H1 (cell line): ENCODE measurements around the gene CGNL1. TPM values are rescaled to one million over a fixed set of nuclear protein-coding genes. Genes with fewer than 3 reads are reported as not detected.

Source experiments
- CTCF ChIA-PET: fragments of 300-600 bp; sonication (Branson Sonifier 250); formaldehyde crosslinking; loops from one replicate; lab custom pipeline; 2021; ENCODE audit not compliant: partially characterized antibody; lab: Charles Lee
- POLR2A ChIA-PET: fragments of 300-600 bp; sonication (Branson Sonifier 250); formaldehyde crosslinking; loops from one replicate; lab custom pipeline; 2021; ENCODE audit warnings: inconsistent platforms; ENCODE audit not compliant: partially characterized antibody; lab: Charles Lee
- DNase-seq, 2 experiments: peaks; one replicate each; pipeline versions ENCODE4 v3.0.0 to v3.0.0-alpha.2; 2010 to 2022; ENCODE audit warnings: low spot score in 2 of 2, low read depth in 1 of 2, mixed read lengths in 1 of 2
- FAIRE-seq: peaks from 2 replicates; lab custom pipeline; 2011; peaks lifted over from hg19 to GRCh38; lab: Jason Lieb, UNC
- H2AFZ ChIP-seq: 2 replicates; pipeline ENCODE4 v1.8.1; 2012; ENCODE audit warnings: low read length, inconsistent platforms
- H2AK5ac ChIP-seq: 2 replicates; pipeline ENCODE4 v1.6.1; 2013; ENCODE audit warnings: low read depth, low read length
- H2BK120ac ChIP-seq: replicated peaks from 2 replicates; pipeline ENCODE3; 2013; ENCODE audit warnings: low read depth, low read length, inconsistent platforms
- H2BK12ac ChIP-seq: 2 replicates; pipeline ENCODE4 v1.6.1; 2013; ENCODE audit warnings: low read depth, low read length
- H2BK15ac ChIP-seq: 2 replicates; pipeline ENCODE4 v1.6.1; 2013; ENCODE audit warnings: low read length
- H2BK20ac ChIP-seq: 2 replicates; pipeline ENCODE4 v1.6.1; 2013; ENCODE audit warnings: low read length
- H2BK5ac ChIP-seq: 2 replicates; pipeline ENCODE4 v1.6.1; 2013; ENCODE audit warnings: low read depth, low read length
- H3K14ac ChIP-seq: 2 replicates; pipeline ENCODE4 v1.6.1; 2013; ENCODE audit warnings: inconsistent platforms; ENCODE audit not compliant: insufficient read length
- H3K18ac ChIP-seq: 2 replicates; pipeline ENCODE4 v1.6.1; 2013; ENCODE audit warnings: low read length; ENCODE audit errors: extremely low read depth
- H3K23ac ChIP-seq: 2 replicates; pipeline ENCODE4 v1.6.1; 2013; ENCODE audit warnings: inconsistent platforms; ENCODE audit not compliant: insufficient read length
- H3K23me2 ChIP-seq: 2 replicates; pipeline ENCODE4 v1.6.1; 2013; ENCODE audit warnings: low read depth, low read length
- H3K27ac ChIP-seq: 2 replicates; pipeline ENCODE4 v1.6.1; 2011; ENCODE audit warnings: low read depth, low read length, inconsistent platforms
- H3K27me3 ChIP-seq, 4 experiments: replicated peaks in 1 of 4; 1 replicate in 1 of 4; 2 replicates in 3 of 4; pipeline versions ENCODE4 v1.6.1 to v1.8.1; 2011 to 2013; ENCODE audit warnings: low read length in 3 of 4, mild to moderate bottlenecking in 3 of 4, inconsistent platforms in 2 of 4, mixed read lengths in 2 of 4, moderate library complexity in 1 of 4; ENCODE audit not compliant: control insufficient read depth in 3 of 4, insufficient read depth in 3 of 4; ENCODE audit errors: extremely low read depth in 1 of 4
- H3K36me3 ChIP-seq, 4 experiments: 2 replicates each; pipeline versions ENCODE4 v1.6.1 to v1.8.1; 2011 to 2013; ENCODE audit warnings: mild to moderate bottlenecking in 4 of 4, low read length in 3 of 4, moderate library complexity in 2 of 4, control low read depth in 1 of 4, inconsistent platforms in 1 of 4; ENCODE audit not compliant: insufficient read depth in 4 of 4, control insufficient read depth in 2 of 4
- H3K4ac ChIP-seq: replicated peaks from 2 replicates; pipeline ENCODE3; 2013; ENCODE audit warnings: low read length, low read depth, mixed read lengths, inconsistent platforms; ENCODE audit not compliant: insufficient read length
- H3K4me1 ChIP-seq, 4 experiments: replicated peaks in 1 of 4; 1 replicate in 1 of 4; 2 replicates in 3 of 4; pipeline versions ENCODE4 v1.6.1 to v1.8.1; 2011 to 2013; ENCODE audit warnings: low read length in 3 of 4, inconsistent platforms in 2 of 4, mixed read lengths in 1 of 4; ENCODE audit not compliant: insufficient read depth in 4 of 4, control insufficient read depth in 3 of 4
- H3K4me2 ChIP-seq, 2 experiments: 2 replicates each; pipeline versions ENCODE4 v1.6.1 to v1.8.1; 2011 to 2013; ENCODE audit warnings: low read depth in 2 of 2, low read length in 2 of 2, control low read depth in 1 of 2, inconsistent platforms in 1 of 2, mild to moderate bottlenecking in 1 of 2; ENCODE audit not compliant: insufficient read depth in 1 of 2
- H3K4me3 ChIP-seq, 4 experiments: fragments of 200-600, 300-600 bp in 1 of 4; sonication (generic), shearing (Covaris generic), sonication (Bioruptor Twin) in 1 of 4; 2 replicates each; pipeline versions ENCODE4 v1.5.1 to v1.8.1; 2011 to 2016; ENCODE audit warnings: low read length in 4 of 4, low read depth in 3 of 4, control low read depth in 2 of 4, inconsistent platforms in 2 of 4, mild to moderate bottlenecking in 2 of 4, mixed read lengths in 1 of 4, moderate library complexity in 1 of 4; ENCODE audit not compliant: insufficient read depth in 2 of 4; ENCODE audit errors: extremely low read depth in 1 of 4
- H3K56ac ChIP-seq: replicated peaks from 2 replicates; pipeline ENCODE3; 2013; ENCODE audit warnings: low read depth, mild to moderate bottlenecking, mixed read lengths, low read length, inconsistent platforms; ENCODE audit not compliant: insufficient read length
- H3K79me1 ChIP-seq: 2 replicates; pipeline ENCODE4 v1.6.1; 2013; ENCODE audit warnings: low read depth, low read length, control low read depth
- H3K79me2 ChIP-seq, 2 experiments: 2 replicates each; pipeline versions ENCODE4 v1.6.1 to v1.8.1; 2012 to 2013; ENCODE audit warnings: low read length in 2 of 2, mild to moderate bottlenecking in 2 of 2, inconsistent platforms in 1 of 2; ENCODE audit not compliant: insufficient read depth in 2 of 2, control insufficient read depth in 1 of 2
- H3K9ac ChIP-seq, 4 experiments: replicated peaks in 1 of 4; 1 replicate in 1 of 4; 2 replicates in 3 of 4; pipeline versions ENCODE4 v1.6.1 to v1.8.1; 2011 to 2013; ENCODE audit warnings: low read depth in 3 of 4, low read length in 3 of 4, control low read depth in 2 of 4, mild to moderate bottlenecking in 2 of 4, moderate library complexity in 2 of 4, inconsistent platforms in 1 of 4; ENCODE audit errors: extremely low read depth in 1 of 4
- H3K9me3 ChIP-seq, 2 experiments: 2 replicates each; pipeline versions ENCODE4 v1.6.1 to v1.8.1; 2012 to 2013; ENCODE audit warnings: mild to moderate bottlenecking in 2 of 2, moderate library complexity in 2 of 2, control low read depth in 1 of 2, inconsistent platforms in 1 of 2, low read depth in 1 of 2, low read length in 1 of 2, mixed read lengths in 1 of 2; ENCODE audit not compliant: insufficient read depth in 2 of 2
- H4K20me1 ChIP-seq, 2 experiments: replicated peaks in 1 of 2; 2 replicates each; pipeline versions ENCODE3 to v1.8.1; 2011 to 2013; ENCODE audit warnings: inconsistent platforms in 2 of 2, low read length in 2 of 2, mild to moderate bottlenecking in 1 of 2; ENCODE audit not compliant: insufficient read depth in 2 of 2, control insufficient read depth in 1 of 2
- H4K5ac ChIP-seq: 2 replicates; pipeline ENCODE4 v1.6.1; 2013; ENCODE audit warnings: low read length, low read depth, mixed read lengths, inconsistent platforms; ENCODE audit not compliant: insufficient read length
- H4K8ac ChIP-seq: 2 replicates; pipeline ENCODE4 v1.8.0; 2013; ENCODE audit warnings: mild to moderate bottlenecking, moderate library complexity, low read length, inconsistent platforms; ENCODE audit not compliant: insufficient read depth; ENCODE audit errors: extremely low read depth
- H4K91ac ChIP-seq: replicated peaks from 2 replicates; pipeline ENCODE3; 2013; ENCODE audit warnings: low read length, mixed read lengths, inconsistent platforms; ENCODE audit not compliant: insufficient read length
- ATF2 ChIP-seq: IDR thresholded peaks from 2 replicates; pipeline ENCODE4 v1.6.1; 2012; ENCODE audit warnings: low read length, inconsistent platforms
- CBX5 ChIP-seq: fragments of 300-800, 300-1000 bp; sonication (generic); IDR thresholded peaks from 2 replicates; pipeline ENCODE4 v1.7.1; 2016; ENCODE audit warnings: antibody characterized with exemption, low read length, low read depth
- CHD1 ChIP-seq: IDR thresholded peaks from 2 replicates; pipeline ENCODE4 v1.6.1; 2012; ENCODE audit warnings: low read depth, low read length, improper control_type of control experiment
- EGR1 ChIP-seq: IDR thresholded peaks from 2 replicates; pipeline ENCODE4 v1.6.1; 2011; ENCODE audit warnings: low read depth, low read length, borderline replicate concordance
- GTF2F1 ChIP-seq: IDR thresholded peaks from 2 replicates; pipeline ENCODE4 v1.6.1; 2012; ENCODE audit warnings: low read depth, low read length, improper control_type of control experiment, borderline replicate concordance
- JUN ChIP-seq: IDR thresholded peaks from 2 replicates; pipeline ENCODE4 v1.6.1; 2011; ENCODE audit warnings: low read depth, mild to moderate bottlenecking, improper control_type of control experiment, low read length
- KDM5A ChIP-seq: fragments of 200-600 bp; IDR thresholded peaks from 2 replicates; pipeline ENCODE4 v1.7.1; 2012; ENCODE audit warnings: mild to moderate bottlenecking, low read length, inconsistent platforms, mixed read lengths
- NRF1 ChIP-seq: IDR thresholded peaks from 2 replicates; pipeline ENCODE4 v1.6.1; 2011; ENCODE audit warnings: mild to moderate bottlenecking, low read depth, low read length, improper control_type of control experiment
- RBBP5 ChIP-seq: IDR thresholded peaks from 2 replicates; pipeline ENCODE4 v1.7.1; 2012; ENCODE audit warnings: low read depth, mild to moderate bottlenecking, inconsistent platforms, low read length, moderate library complexity, borderline replicate concordance
- RFX5 ChIP-seq: IDR thresholded peaks from 2 replicates; pipeline ENCODE4 v1.6.1; 2011; ENCODE audit warnings: low read depth, low read length, improper control_type of control experiment, borderline replicate concordance
- SAP30 ChIP-seq: fragments of 300-600 bp; sonication (generic); IDR thresholded peaks from 2 replicates; pipeline ENCODE4 v1.7.1; 2012; ENCODE audit warnings: low read length, moderate library complexity, mild to moderate bottlenecking, inconsistent platforms; ENCODE audit not compliant: insufficient read depth, insufficient replicate concordance
- SIN3A ChIP-seq, 2 experiments: IDR thresholded peaks in 1 of 2; conservative IDR thresholded peaks in 1 of 2; 2 replicates each; pipeline ENCODE4 v1.6.1; 2011 to 2012; ENCODE audit warnings: low read length in 2 of 2, improper control_type of control experiment in 1 of 2, low read depth in 1 of 2, mild to moderate bottlenecking in 1 of 2
- WGBS, 2 experiments: shearing (Covaris generic) in 1 of 2; methylation state at CpG; one replicate each; pipeline versions ENCODE4 v1.1.6 to v1.1.7; 2013 to 2015; ENCODE audit warnings: low lambda C conversion rate in 2 of 2, mixed read lengths in 2 of 2, inconsistent platforms in 1 of 2, low coverage in 1 of 2, missing lambda C conversion rate in 1 of 2; ENCODE audit not compliant: insufficient replicate concordance in 2 of 2, insufficient coverage in 1 of 2, insufficient read length in 1 of 2; ENCODE audit errors: extremely low coverage in 1 of 2, missing lambda C conversion rate in 1 of 2; 5-methylcytosine and 5-hydroxymethylcytosine counted together
- polyA plus RNA-seq, 7 experiments: library from polyadenylated mRNA; depleted of rRNA in 3 of 7; stranded (reverse) in 5 of 7; unstranded in 2 of 7; fragments of >200 nt in 5 of 7; fragments of 200-250 nt in 2 of 7; gene quantifications; 1 replicate in 5 of 7; 2 replicates in 1 of 7; 4 replicates in 1 of 7; pipeline versions ENCODE4 v1.2.1 to v1.2.3, GENCODE V29; 2011 to 2013; ENCODE audit warnings: missing spikeins in 2 of 7, mixed read lengths in 2 of 7
- total RNA-seq: library from RNA; stranded (reverse); fragmentation: NEBNext Ultra II Directional; extraction: Animal tissue kit (Norgen Biotek cat#: 25700); gene quantifications from 2 replicates; pipeline ENCODE4 v1.2.1, GENCODE V29; 2021

Gene CGNL1
- total and polyA plus RNA-seq, 2 of the 8 experiments (the other 6 are each of a cell fraction or from before 2014, with no cell fraction given), result 21.8 to 75.6 TPM

- Histone ChIP-seq H3K4me2 (no peak overlapping the region), H2BK15ac (no peak overlapping the region), H3K79me1 (no peaks in the 10 kb centered on the region), H2BK20ac (no peak overlapping the region), H4K5ac (no peak overlapping the region), H2BK12ac (no peak overlapping the region), H2BK5ac (no peak overlapping the region), H3K4ac (no peak overlapping the region), H2AK5ac (no peak overlapping the region), H2AFZ (no peak overlapping the region), H3K14ac (no peak overlapping the region), H4K91ac (no peak overlapping the region), H3K79me2 (no peaks in the 10 kb centered on the region), H3K36me3 (no peaks in the 10 kb centered on the region), H3K23me2 (no peaks in the 10 kb centered on the region), H3K9ac (no peak overlapping the region), H2BK120ac (no peak overlapping the region), H3K27ac (no peak overlapping the region), H3K9me3 (no peaks in the 10 kb centered on the region), H3K18ac (no peak overlapping the region), H4K20me1 (no peaks in the 10 kb centered on the region), H3K27me3 (no peaks in the 10 kb centered on the region; a peak in 1 of 7 replicates), H3K23ac (no peak overlapping the region), H3K4me3 (no peak overlapping the region), H3K4me1 (peaks cover 0 to 2% (median 0%) of the 10 kb centered on the region in 4 experiments; a peak in 2 of 7 replicates), H3K56ac (no peak overlapping the region), H4K8ac (no peak overlapping the region)
- TF ChIP-seq CHD1 (no peak), KDM5A (no peak), ATF2 (no peak), EGR1 (no peak), SIN3A (conservative IDR thresholded peaks at IDR 0.05 in 1 of 2, IDR thresholded peaks at IDR 0.05 in 1 of 2; ENCODE audit: low read depth in 1 of 2, low read length in 2 of 2) (no peak), JUN (no peak), CBX5 (no peak), NRF1 (no peak), RBBP5 (no peak), SAP30 (no peak), RFX5 (no peak), GTF2F1 (no peak)
- no peak for DNase-seq
- 87% methylated on average over 5 of the region's 5 CpGs; no CpG with 5 or more reads in 1 of the 2 experiments for WGBS, 2 experiments
- ChIA-PET CTCF (interaction anchor here (0.9 to 7.2 kb wide), 16 partner anchors 10 to 231 kb away, joined by 3 to 60 read pairs (median 6); no protein-coding TSS in a partner anchor), POLR2A (interaction anchor here (1.5 kb wide), 1 partner anchor 16 kb away, joined by 5 read pairs; no protein-coding TSS in a partner anchor)
- no peak for FAIRE-seq
Measured at GRCh38 chr15:57328897-57329296, 47.4 kb upstream of the CGNL1 start.
